ENCODE results near the gene TBPL1. TPM values are rescaled to one million over a fixed set of nuclear protein-coding genes. Genes with fewer than 3 reads are reported as not detected.

Gene TBPL1
- total and polyA plus RNA-seq, 9 of the 15 experiments (the other 6 are each of a cell fraction or from before 2014, with no cell fraction given): 78.1 to 152 (median 107) TPM

- TF ChIP-seq ZMIZ1 (IDR thresholded peaks at IDR 0.05; ENCODE audit: low read depth in 2 of 2, low read length in 2 of 2) (no peak), ZBTB2 (IDR thresholded peaks at IDR 0.05) (peak; percentile 29; the same call in 1 of the 2 replicates), GATA2 (CRISPR knock-in tag; IDR thresholded peaks at IDR 0.05) (no peak), CBX8 (IDR thresholded peaks at IDR 0.05; ENCODE audit: borderline replicate concordance, extremely low read depth, low read depth, low read length, poor library complexity, severe bottlenecking) (no peak), TARDBP (IDR thresholded peaks at IDR 0.05) (0 out of 2 replicates have a peak, but pooled peaks have one; percentile 29), ZSCAN29 (IDR thresholded peaks at IDR 0.05) (no peak), ELF4 (CRISPR knock-in tag; IDR thresholded peaks at IDR 0.05) (no peak), SUPT5H (IDR thresholded peaks at IDR 0.05) (0 out of 2 replicates have a peak, but pooled peaks have one; percentile 56), GATAD2A (IDR thresholded peaks at IDR 0.05) (0 out of 2 replicates have a peak, but pooled peaks have one; percentile 69), PRMT5 (CRISPR knock-in tag; IDR thresholded peaks at IDR 0.05) (no peak), ETS2 (tag; IDR thresholded peaks at IDR 0.05; ENCODE audit: borderline replicate concordance, poor library complexity, severe bottlenecking) (no peak), RBFOX2 (IDR thresholded peaks at IDR 0.05; ENCODE audit: low read depth, low read length) (peak; percentile 87), CBX2 (IDR thresholded peaks at IDR 0.05; ENCODE audit: insufficient read depth, low read length, poor library complexity, severe bottlenecking) (no peak)
- TF ChIP-seq, protein P1, sequence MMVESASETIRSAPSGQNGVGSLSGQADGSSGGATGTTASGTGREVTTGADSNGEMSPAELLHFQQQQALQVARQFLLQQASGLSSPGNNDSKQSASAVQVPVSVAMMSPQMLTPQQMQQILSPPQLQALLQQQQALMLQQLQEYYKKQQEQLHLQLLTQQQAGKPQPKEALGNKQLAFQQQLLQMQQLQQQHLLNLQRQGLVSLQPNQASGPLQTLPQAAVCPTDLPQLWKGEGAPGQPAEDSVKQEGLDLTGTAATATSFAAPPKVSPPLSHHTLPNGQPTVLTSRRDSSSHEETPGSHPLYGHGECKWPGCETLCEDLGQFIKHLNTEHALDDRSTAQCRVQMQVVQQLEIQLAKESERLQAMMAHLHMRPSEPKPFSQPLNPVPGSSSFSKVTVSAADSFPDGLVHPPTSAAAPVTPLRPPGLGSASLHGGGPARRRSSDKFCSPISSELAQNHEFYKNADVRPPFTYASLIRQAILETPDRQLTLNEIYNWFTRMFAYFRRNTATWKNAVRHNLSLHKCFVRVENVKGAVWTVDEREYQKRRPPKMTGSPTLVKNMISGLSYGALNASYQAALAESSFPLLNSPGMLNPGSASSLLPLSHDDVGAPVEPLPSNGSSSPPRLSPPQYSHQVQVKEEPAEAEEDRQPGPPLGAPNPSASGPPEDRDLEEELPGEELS (CRISPR knock-in tag; IDR thresholded peaks at IDR 0.05; ENCODE audit: borderline replicate concordance): no peak
- TF ChIP-seq, protein P2, sequence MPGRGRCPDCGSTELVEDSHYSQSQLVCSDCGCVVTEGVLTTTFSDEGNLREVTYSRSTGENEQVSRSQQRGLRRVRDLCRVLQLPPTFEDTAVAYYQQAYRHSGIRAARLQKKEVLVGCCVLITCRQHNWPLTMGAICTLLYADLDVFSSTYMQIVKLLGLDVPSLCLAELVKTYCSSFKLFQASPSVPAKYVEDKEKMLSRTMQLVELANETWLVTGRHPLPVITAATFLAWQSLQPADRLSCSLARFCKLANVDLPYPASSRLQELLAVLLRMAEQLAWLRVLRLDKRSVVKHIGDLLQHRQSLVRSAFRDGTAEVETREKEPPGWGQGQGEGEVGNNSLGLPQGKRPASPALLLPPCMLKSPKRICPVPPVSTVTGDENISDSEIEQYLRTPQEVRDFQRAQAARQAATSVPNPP (IDR thresholded peaks at IDR 0.05; ENCODE audit: borderline replicate concordance, insufficient read depth, insufficient read length): no peak
- TF ChIP-seq, protein P3, sequence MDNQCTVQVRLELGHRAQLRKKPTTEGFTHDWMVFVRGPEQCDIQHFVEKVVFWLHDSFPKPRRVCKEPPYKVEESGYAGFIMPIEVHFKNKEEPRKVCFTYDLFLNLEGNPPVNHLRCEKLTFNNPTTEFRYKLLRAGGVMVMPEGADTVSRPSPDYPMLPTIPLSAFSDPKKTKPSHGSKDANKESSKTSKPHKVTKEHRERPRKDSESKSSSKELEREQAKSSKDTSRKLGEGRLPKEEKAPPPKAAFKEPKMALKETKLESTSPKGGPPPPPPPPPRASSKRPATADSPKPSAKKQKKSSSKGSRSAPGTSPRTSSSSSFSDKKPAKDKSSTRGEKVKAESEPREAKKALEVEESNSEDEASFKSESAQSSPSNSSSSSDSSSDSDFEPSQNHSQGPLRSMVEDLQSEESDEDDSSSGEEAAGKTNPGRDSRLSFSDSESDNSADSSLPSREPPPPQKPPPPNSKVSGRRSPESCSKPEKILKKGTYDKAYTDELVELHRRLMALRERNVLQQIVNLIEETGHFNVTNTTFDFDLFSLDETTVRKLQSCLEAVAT (IDR thresholded peaks at IDR 0.05): no peak
Measured at GRCh38 chr6:133951881-133952814, 876 bp upstream of the TBPL1 start (continued).

All from K562 (cell line).